Right lung (tissue), 5 donors: ENCODE data around the gene CSK. TPM values are rescaled to one million over a fixed set of nuclear protein-coding genes. Genes with fewer than 3 reads are reported as not detected.

Experiments
- DNase-seq, 2 donors: peaks; one replicate each; pipeline ENCODE4 v3.0.0-alpha.2; 2013
- polyA plus RNA-seq, 5 donors: library from polyadenylated mRNA; unstranded; fragments of 120-200 nt; gene quantifications; one replicate each; pipeline versions ENCODE4 v1.2.1 to v1.2.3, GENCODE V29; 2013; ENCODE audit warnings: inconsistent platforms in 1 of 5, low replicate concordance in 1 of 5; ENCODE audit not compliant: insufficient read length in 5 of 5, insufficient read depth in 1 of 5

Gene CSK
- polyA plus RNA-seq, 5 donors = 35.6 to 56.6 (median 38.0) TPM

- DNase-seq = no peak
These were observed 4.8 kb downstream of the CSK start for GRCh38 chr15:74786551-74787165.

GRCh38 chr15:74787251-74788041 is 5.6 kb downstream of the CSK start:
- DNase-seq = no peak

- DNase-seq = no peak
These were observed 6.3 kb downstream of the CSK start for GRCh38 chr15:74788042-74788682.

DNA sequence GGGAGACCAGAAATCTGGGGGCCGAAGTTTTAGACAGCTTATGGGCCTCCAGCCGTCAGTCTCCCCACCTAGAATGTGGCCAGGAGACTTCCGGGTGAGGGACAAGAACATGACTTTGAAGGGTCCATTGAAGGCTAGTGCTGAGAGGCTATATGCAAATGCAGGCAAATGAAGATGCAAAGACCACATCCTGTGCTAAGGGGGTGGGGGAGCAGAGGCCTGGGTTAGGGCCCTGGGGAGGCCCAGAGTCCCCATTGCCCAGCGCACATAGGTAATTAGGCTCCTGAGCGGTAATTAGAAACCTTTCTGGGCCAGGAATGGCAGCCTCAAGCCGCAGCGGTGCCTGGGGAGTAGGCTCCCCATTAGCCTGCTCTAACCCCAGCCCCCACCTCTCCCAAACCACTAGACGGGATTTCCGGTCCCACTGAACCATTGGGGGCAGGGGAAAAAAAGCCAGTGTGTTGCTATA is 6.8 kb downstream of the CSK start:
- DNase-seq = no peak

- DNase-seq = no peak
These were observed 7.3 kb downstream of the CSK start for GRCh38 chr15:74789171-74789631.

DNA sequence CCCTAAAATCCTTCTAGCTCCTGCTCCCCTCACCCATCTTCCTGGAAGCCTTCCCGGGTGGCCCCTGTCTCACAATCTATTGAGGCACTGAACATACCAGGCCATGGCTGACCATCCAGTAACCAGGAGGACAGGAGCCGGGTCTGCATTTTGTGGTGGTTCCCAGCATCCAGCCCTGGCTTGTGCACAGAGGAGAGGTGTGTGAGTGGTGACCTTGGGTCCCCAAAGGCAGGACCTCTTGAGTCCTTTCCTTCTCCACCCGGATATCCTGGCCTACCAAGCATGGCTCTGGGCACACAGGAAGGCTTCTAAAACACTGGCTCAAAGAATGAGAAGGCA is 7.8 kb downstream of the CSK start:
- DNase-seq = no peak

DNA sequence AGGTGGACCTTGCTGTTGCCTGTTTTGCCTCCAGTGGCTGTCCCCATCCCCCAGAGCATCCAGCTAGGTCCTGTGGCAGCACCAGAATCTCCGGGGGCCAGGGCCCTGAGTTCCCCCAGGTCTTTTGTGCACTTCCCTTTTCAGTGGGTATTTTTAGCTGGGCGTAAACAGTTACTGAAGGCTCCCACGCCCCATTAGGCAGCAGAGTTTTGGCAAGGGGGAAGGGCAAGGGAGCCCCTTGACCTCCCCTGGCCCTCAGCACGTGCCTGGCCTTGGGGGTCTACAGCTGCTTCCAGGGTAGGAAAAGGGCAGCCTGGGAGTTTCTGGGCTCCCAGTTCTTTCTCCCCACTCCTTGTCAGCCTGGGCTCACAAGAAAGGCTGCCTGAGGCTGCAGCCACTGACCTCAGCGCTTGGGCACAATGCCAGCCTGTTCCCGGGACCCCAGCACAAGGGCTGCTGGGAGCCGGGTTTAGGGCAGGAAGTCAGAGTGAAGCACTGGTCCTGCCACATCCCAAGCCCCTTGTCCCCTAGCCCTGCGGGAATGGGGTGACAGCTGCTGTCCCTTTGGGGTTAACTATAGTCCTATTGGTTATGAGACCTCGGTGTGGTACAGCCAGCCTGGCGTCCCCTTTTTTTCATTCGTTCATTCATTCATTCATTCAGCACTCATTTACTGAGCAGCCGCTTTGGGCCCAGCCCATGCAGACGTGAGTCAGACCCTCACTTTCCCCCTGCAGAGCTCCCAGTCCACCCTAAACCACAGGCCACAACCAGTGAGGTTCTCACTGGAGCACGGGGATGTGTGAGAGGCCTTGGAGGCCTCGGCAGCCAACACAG is 8.4 kb downstream of the CSK start:
- peak; percentile 55 to 66 for DNase-seq

- DNase-seq = no peak
These were observed 9.1 kb downstream of the CSK start for GRCh38 chr15:74791007-74791406.

DNA sequence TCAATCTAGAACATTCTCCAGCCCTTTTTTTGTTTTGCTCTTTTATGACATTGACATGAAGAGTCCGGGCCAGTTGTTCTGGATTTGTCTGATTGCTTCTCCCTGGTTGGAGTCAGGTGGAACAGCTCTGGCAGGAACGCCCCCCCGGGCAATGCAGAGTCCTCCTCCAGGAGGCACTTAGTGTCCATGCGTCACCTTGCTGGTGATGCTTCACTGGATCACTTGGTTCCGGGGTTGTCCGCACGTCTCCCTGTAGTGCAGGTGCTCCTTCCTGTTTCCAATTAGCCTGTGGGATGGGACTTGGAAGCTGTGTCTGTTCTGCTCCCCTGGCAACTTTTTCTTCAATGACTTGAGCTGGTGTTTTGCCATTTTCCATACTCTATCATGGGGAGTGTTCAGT is 9.8 kb downstream of the CSK start:
- no peak for DNase-seq

DNA sequence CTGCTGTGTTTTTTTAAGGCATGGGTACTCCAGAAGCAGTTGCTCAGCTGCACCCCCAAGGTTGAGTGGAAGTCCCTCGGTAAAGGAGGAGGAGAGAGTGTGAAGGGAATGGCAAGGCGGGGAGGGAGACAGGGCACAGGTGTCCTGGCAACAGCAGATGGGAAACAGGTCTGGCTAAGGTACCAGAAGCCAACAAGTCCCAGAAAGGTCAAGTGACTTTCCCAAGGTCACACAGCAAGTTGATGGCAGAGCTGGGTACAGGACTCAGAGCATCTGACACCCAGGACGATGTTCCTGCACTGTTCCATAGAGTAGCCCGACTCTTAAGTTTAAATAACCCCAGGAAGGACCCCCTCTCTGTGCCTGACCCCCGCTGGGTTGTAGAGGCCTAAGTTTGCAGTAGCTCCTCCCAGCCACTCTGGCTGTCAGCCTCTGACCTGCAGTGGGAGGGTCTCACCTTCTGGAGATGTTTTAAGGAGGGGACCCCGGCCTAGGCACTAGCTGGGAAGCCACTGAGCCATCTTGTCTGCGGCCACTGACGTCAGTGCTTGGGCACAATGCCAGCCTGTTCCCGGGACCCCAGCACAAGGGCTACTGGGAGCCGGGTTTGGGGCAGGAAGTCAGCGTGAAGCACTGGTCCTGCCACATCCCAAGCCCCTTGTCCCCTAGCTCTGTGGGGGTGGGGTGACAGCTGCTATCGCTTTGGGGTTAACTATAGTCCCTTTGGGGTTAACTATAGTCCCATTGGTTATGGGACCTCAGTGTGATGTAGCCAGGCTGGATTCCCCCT is 10.5 kb downstream of the CSK start:
- DNase-seq = no peak

DNA sequence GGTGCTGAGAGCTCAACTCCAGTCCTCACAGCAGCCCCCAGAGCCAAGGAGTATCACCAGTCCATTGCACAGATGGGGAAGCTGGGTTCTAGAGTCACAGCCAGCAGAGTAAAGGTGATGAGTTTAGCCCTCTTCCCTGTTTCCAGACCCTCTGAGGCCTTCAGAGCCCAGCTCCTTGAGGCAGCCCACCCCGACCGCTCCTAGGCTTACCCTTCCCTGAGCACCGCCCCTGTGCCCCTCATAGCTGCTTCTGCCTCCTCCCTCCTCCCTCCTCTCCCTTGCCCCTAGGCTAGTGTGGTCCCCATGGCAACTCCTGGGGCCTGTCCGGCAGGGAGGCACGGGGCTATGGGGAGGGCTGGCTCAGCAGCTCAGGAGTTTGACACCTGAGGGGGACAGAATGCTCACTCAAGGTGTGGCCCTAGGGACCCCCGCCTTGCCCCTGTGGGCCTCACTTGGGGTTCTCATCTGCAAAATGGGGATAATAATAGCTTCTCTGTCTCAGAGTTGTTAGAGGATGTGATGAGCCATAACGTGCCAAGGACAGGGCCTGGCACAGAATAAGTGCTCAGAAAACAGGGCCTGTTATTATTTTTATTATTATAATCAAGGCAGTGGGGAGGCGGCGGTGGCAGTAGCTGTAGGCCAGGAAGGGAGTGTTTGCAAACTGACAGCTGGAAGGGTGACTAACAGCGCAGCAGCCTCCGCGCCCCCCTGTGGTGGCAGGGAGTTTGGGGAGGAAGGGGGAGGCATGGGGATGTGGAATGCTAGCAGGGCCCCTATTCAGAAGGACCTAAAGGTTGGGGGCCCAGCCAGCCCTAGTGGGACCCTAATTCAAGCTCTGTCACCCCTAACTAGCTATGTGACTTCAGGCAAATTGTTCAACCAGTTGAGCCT is 11.5 kb downstream of the CSK start:
- DNase-seq = no peak

- no peak for DNase-seq
These were observed 12.5 kb downstream of the CSK start for GRCh38 chr15:74794248-74794969.

DNA sequence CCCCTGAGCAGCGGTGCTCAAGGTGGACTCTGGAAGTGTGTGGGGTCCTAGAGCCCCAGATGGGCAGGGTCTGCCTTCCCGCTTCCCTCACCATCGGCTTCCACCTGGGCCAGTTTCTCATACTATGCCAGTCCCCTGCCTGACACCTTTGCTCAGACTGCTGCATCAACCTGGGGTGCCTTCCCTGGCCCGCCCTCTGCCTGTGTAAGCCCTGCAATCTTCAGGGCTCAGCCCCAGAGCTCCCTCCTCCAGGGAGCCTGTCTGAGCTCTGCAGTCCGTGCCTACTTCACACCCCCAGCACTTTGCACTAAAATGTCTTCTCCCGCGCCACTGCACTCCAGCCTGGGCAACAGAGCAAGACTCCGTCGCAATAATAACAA is 13.1 kb downstream of the CSK start:
- no peak for DNase-seq

DNA sequence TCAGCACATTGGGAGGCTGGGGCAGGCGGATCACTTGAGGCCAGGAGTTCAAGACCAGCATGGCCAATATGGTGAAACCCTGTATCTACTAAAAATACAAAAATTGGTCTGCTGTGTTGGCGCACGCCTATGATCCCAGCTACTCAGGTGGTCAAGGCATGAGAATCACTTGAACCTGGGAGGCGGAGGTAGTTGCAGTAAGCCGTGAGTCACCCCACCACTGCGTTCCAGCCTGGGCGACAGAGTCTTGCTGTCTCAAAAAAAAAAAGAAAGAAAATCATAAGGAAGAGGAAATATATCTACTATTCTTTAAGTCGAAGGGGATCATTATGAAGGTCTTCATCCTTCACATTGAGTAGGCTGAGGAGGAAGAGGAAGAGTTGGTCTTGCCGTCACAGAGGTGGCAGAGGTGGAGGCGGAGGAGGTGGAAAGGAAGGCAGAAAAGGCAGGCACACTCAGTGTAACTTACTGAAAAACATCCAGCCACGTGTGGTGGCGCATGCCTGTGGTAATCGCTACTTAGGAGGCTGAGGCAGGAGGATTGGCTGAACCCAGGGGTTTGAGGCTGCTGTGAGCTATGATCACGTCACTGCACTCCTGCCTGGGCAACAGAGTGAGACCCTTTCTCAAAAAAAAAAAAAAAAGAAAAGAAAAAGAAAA is 14.2 kb downstream of the CSK start:
- DNase-seq = no peak

DNA sequence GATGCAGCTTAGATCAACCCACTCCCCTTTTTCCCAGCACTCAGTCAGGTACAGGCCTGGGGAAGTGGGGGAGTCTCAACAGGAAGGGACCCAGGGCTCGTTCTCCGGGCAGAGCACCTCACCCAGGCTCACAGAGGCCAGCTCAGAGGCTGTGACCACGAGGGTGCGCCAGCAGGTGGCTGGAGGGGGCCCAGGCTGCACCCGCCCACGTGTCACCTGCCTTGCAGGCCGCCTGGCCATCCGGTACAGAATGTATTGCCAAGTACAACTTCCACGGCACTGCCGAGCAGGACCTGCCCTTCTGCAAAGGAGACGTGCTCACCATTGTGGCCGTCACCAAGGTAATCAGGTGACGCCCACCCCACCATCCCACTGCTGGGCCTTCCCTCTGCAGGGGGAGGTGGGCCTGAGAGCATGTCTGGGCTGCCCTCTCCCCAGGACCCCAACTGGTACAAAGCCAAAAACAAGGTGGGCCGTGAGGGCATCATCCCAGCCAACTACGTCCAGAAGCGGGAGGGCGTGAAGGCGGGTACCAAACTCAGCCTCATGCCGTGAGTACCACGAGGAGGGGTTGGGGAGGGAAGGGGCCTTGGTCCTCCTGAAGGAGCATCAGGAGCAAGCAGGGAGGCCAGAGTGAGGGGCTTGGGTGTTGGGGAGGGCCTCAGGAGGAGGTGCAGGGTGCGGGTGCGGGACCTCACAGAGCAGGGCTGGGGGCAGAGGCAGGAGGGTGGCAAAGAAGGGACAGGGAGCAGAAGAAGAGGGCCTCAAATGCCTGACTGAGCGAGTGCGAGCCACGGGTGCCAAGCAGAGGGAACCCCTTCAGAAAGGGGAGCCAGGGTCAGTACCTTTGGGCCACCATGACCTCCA is 16.7 kb downstream of the CSK start:
- DNase-seq = no peak

DNA sequence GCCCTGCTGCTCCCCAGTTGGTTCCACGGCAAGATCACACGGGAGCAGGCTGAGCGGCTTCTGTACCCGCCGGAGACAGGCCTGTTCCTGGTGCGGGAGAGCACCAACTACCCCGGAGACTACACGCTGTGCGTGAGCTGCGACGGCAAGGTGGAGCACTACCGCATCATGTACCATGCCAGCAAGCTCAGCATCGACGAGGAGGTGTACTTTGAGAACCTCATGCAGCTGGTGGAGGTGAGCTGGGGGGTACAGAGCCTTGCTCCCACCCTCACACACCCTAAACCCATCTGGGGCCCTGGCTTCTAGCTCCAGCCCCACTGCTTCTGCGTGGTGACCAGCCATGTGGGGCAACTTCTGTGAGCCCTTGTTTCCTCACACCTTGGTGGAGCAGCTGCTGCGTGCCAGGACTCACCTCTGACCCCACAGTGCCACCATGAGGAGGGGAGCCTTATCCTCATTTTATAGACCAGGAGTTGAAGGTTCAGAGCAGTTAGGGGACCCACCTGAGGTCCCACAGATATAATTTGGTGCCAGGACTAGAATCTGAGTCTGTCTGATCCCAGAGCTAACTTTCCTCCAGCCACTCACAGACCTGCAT is 17.5 kb downstream of the CSK start:
- DNase-seq = no peak

- no peak for DNase-seq
These were observed 18.1 kb downstream of the CSK start for GRCh38 chr15:74799856-74800558.
